Psoas muscle (tissue), 8 donors: ENCODE measurements around the gene LRRK1. TPM values are rescaled to one million over a fixed set of nuclear protein-coding genes. Genes with fewer than 3 reads are reported as not detected.

Experiments used
- ATAC-seq, 4 donors: fragments of 200-7000 bp; cut with Tn5 transposase; one replicate each; pipeline ENCODE4 v1.9.1; 2020; ENCODE audit warnings: moderate library complexity in 3 of 4, mild to moderate bottlenecking in 2 of 4
- DNase-seq, 2 donors: peaks; one replicate each; pipeline ENCODE4 v3.0.0-alpha.2; 2020
- H3K27ac ChIP-seq: fragments of 200-600 bp; one replicate; pipeline ENCODE4 v1.8.0; 2022
- H3K27me3 ChIP-seq, 3 donors: fragments of 200-600 bp in 1 of 3; one replicate each; pipeline versions ENCODE4 v1.6.1 to v1.8.0; 2013 to 2022; ENCODE audit warnings: low read length in 2 of 3, mild to moderate bottlenecking in 2 of 3, moderate library complexity in 1 of 3; ENCODE audit not compliant: insufficient read depth in 3 of 3
- H3K36me3 ChIP-seq, 2 donors: fragments of 200-600 bp in 1 of 2; one replicate each; pipeline versions ENCODE4 v1.6.1 to v1.8.0; 2013 to 2022; ENCODE audit warnings: low read depth in 1 of 2, mild to moderate bottlenecking in 1 of 2, moderate library complexity in 1 of 2; ENCODE audit not compliant: insufficient read depth in 1 of 2
- H3K4me1 ChIP-seq: fragments of 200-600 bp; one replicate; pipeline ENCODE4 v1.8.0; 2022
- H3K4me3 ChIP-seq: fragments of 200-600 bp; one replicate; pipeline ENCODE4 v1.8.0; 2022; ENCODE audit warnings: mild to moderate bottlenecking
- H3K9me3 ChIP-seq: fragments of 200-600 bp; one replicate; pipeline ENCODE4 v1.8.0; 2022
- CTCF ChIP-seq: fragments of 200-600 bp; IDR thresholded peaks from one replicate; pipeline ENCODE4 v1.8.0; 2022; ENCODE audit warnings: antibody characterized with exemption
- WGBS, 3 donors: extraction: QIAGEN DNeasy Blood & Tissue Kit; methylation state at CpG; one replicate each; pipeline versions ENCODE4 v1.1.6 to v1.1.7; 2013; 5-methylcytosine and 5-hydroxymethylcytosine counted together
- intact Hi-C, 2 donors: fragments of 100-400 bp; cut with DNase I; formaldehyde crosslinking; loops; one replicate each; pipeline versions ENCODE4 v1.11.0 to v1.14.2; 2022
- polyA plus RNA-seq, 3 donors: library from polyadenylated mRNA; stranded (reverse); fragments of 200-250 nt; gene quantifications; one replicate each; pipeline ENCODE4 v1.2.3, GENCODE V29; 2013
- total RNA-seq, 4 donors: library from RNA; stranded (reverse); fragmentation: NEBNext Ultra II Directional in 2 of 4; extraction: Animal tissue kit (Norgen Biotek cat#: 25700) in 2 of 4; gene quantifications; one replicate each; pipeline versions ENCODE4 v1.2.1 to v1.2.4, GENCODE V29; 2021 to 2023
- donor health status: healthy with polysubstance abuse.
- donor health status: DM: no; HTN: no; CAD: no; lungs with moderate emphysema.
- donor health status: Bipolar disorder and iron deficiency.
- donor health status: healthy.
- donor health status: DM: yes; HTN: yes; CAD: no.
- donor health status: DM: no; HTN: no; CAD: no.
- donor health status: DM: no; HTN: no; CAD: no.
- donor health status: DM: yes; HTN: yes; CAD: no.

LRRK1 gene
- total and polyA plus RNA-seq, 7 donors: 0.91 to 7.6 (median 2.6) TPM

- intact Hi-C loops: no loop called here
- no peak overlapping the region for H3K4me3 ChIP-seq
- DNase-seq: no peak
- no peak for ATAC-seq
- H3K36me3 ChIP-seq: peaks cover 0 to 14% of the 10 kb centered on the region in 2 donors
- WGBS, 3 donors: 93 to 96% (median 96%) methylated on average over 5 of the region's 5 CpGs
- no peaks in the 10 kb centered on the region for H3K4me1 ChIP-seq
- no peaks in the 10 kb centered on the region for H3K27me3 ChIP-seq
- no peak overlapping the region for H3K27ac ChIP-seq
- TF ChIP-seq CTCF: no peak
- H3K9me3 ChIP-seq: peaks cover 5% of the 10 kb centered on the region
Measured at GRCh38 chr15:101043011-101043410, 123.9 kb downstream of the LRRK1 start.

GRCh38 chr15:101043911-101044624 lies 124.9 kb downstream of the LRRK1 start:
- Histone ChIP-seq H3K27me3 (no peaks in the 10 kb centered on the region), H3K36me3 (peaks cover 0 to 19% of the 10 kb centered on the region in 2 donors), H3K27ac (no peak overlapping the region), H3K4me3 (no peak overlapping the region), H3K4me1 (no peaks in the 10 kb centered on the region), H3K9me3 (peaks cover 5% of the 10 kb centered on the region)
- TF ChIP-seq CTCF: no peak
- ATAC-seq: no peak
- intact Hi-C loops: no loop called here
- 89 to 92% (median 92%) methylated on average over 13 of the region's 13 CpGs for WGBS, 3 donors
- no peak for DNase-seq

- intact Hi-C loops: no loop called here
- WGBS, 3 donors: 87 to 95% (median 94%) methylated on average over 11 of the region's 11 CpGs
- Histone ChIP-seq H3K4me1 (no peaks in the 10 kb centered on the region), H3K36me3 (peaks cover 0 to 21% of the 10 kb centered on the region in 2 donors), H3K9me3 (peaks cover 5% of the 10 kb centered on the region), H3K27ac (no peak overlapping the region), H3K27me3 (no peaks in the 10 kb centered on the region), H3K4me3 (no peak overlapping the region)
- no peak for TF ChIP-seq CTCF
- no peak for ATAC-seq
- DNase-seq: no peak
Measured at GRCh38 chr15:101044625-101045235, 125.6 kb downstream of the LRRK1 start.

GRCh38 chr15:101045236-101045646 lies 126.1 kb downstream of the LRRK1 start:
- H3K36me3 ChIP-seq: peaks cover 0 to 21% of the 10 kb centered on the region in 2 donors
- no peak for DNase-seq
- peaks cover 5% of the 10 kb centered on the region for H3K9me3 ChIP-seq
- no peaks in the 10 kb centered on the region for H3K4me1 ChIP-seq
- H3K4me3 ChIP-seq: no peak overlapping the region
- intact Hi-C loops: no loop called here
- H3K27me3 ChIP-seq: no peaks in the 10 kb centered on the region
- TF ChIP-seq CTCF: no peak
- ATAC-seq: no peak
- H3K27ac ChIP-seq: no peak overlapping the region
- WGBS, 3 donors: 83 to 87% (median 84%) methylated on average over 14 of the region's 14 CpGs
